C4-2B (cell line): ENCODE data around the gene ST7.

Experiments
- ZFX ChIP-seq: fragments of 450-650 bp; IDR thresholded peaks from 2 replicates; pipeline ENCODE4 v1.6.1; 2017
- TF ChIP-seq, protein P1 (sequence below): fragments of 450-650 bp; conservative IDR thresholded peaks from 2 replicates; pipeline ENCODE4 v1.5.1; 2017; ENCODE audit warnings: mild to moderate bottlenecking

- TF ChIP-seq, protein P1, sequence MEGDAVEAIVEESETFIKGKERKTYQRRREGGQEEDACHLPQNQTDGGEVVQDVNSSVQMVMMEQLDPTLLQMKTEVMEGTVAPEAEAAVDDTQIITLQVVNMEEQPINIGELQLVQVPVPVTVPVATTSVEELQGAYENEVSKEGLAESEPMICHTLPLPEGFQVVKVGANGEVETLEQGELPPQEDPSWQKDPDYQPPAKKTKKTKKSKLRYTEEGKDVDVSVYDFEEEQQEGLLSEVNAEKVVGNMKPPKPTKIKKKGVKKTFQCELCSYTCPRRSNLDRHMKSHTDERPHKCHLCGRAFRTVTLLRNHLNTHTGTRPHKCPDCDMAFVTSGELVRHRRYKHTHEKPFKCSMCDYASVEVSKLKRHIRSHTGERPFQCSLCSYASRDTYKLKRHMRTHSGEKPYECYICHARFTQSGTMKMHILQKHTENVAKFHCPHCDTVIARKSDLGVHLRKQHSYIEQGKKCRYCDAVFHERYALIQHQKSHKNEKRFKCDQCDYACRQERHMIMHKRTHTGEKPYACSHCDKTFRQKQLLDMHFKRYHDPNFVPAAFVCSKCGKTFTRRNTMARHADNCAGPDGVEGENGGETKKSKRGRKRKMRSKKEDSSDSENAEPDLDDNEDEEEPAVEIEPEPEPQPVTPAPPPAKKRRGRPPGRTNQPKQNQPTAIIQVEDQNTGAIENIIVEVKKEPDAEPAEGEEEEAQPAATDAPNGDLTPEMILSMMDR, result no peak
- no peak for TF ChIP-seq ZFX
Measured at GRCh38 chr7:116911801-116912200, 41.5 kb upstream of the ST7 start.
